Stimulated activated CD8-positive, alpha-beta memory T cell treated with anti-CD3 and anti-CD28 coated beads, Interleukin-15, amount 100 ng/mL, for 1 hour (primary cell): ENCODE results near the gene VEPH1.
A peak's percentile ranks its signal among the peaks of the same experiment; 100 is the strongest.

Experiments used
- DNase-seq: peaks from one replicate; pipeline ENCODE4 v3.0.0-alpha.2; 2020; ENCODE audit warnings: low read depth

VEPH1 gene

DNA sequence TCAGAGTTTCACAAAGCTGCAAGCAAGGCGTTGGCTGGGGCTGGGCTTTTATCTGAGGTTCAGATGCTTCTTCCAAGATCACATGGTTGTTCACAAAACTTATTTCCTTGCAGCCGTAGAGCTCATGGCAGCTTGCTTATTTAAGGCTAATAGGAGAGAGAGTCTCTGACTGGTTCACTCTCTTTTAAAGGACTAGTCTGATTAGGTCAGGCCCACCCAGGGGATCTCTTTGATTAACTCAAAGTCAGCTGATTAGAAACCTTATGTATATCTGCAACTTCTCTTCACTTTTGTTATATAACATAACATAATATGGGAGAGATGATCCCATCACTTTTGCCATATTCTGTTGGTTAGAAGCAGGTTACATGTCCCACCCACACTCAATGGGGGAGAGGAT, 243.4 kb downstream of the VEPH1 start:
- DNase-seq, result no peak

DNA sequence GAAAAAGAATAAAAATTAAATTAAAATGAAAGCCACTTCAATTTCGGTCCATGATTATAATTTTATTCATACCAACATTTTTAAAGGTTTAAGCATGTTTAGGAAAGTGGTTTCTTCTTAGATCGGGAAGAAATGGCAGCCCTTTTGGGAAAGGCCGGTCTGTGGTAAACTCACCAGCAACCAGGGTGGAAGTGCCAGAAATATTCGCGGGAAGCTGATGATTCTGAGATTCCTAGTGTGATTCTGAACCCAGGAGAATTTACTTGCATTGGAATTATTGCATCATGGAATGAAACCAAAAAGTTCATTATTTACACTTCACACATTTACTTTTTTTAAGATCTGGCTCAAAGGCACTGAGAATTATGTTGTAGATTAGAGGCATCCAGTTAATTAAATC, 246.1 kb downstream of the VEPH1 start:
- no peak for DNase-seq

DNA sequence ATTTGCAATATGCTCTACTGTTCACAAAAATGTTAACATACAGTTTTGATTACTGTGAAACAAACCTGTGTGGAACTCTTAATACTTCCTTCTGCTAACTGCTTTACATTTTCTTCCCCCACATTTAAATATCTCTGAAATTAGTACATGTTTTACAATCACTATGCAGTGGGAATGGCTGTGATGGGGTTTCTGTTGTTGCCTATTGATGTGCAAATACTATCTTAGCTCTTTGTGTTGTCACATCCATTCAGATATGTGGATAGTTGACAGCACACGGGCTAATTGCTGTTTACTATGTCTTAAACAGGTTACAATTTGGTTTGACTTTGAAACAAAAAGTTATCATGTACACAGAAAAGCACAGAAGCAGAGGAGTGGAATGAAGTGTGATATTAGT, 247.4 kb downstream of the VEPH1 start:
- DNase-seq, result no peak

DNA sequence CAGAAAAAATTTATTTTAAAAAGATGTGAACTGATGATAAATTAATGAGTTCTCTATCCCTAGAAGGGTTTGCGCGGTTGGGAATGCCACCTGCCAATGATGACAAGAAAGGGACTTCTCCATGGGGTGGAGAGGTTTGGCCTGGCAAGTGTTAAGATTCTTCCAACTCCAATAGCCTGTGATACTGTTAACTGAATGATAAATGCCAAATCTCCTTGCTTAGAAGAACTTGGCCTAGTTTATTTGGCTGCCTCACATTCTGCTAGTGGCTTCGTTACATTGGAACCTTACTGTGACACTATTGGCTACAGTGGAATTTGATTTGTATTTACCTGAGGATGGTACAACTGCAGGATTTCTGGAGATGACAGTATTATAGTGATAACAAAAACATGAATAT, 251.5 kb downstream of the VEPH1 start:
- DNase-seq, result no peak

DNA sequence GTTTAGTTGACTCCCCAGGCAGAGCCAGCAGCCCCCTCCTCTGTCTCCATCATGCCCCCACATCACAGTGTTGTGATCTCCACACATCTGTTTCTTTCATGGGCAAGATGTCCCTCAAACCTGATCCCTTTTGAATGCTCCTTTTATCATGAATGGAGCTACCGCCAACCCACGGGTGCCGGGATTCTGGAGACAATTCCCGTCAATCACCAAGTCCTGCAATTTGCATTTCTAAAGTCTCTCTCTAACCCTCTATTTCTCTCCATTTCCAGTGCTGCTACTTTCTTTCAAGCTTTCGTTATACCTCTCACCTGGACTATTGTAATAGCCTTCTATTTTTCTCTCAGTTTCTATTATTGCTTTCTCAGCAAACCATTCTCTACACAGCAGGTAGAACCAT, 253.6 kb downstream of the VEPH1 start:
- no peak for DNase-seq

DNA sequence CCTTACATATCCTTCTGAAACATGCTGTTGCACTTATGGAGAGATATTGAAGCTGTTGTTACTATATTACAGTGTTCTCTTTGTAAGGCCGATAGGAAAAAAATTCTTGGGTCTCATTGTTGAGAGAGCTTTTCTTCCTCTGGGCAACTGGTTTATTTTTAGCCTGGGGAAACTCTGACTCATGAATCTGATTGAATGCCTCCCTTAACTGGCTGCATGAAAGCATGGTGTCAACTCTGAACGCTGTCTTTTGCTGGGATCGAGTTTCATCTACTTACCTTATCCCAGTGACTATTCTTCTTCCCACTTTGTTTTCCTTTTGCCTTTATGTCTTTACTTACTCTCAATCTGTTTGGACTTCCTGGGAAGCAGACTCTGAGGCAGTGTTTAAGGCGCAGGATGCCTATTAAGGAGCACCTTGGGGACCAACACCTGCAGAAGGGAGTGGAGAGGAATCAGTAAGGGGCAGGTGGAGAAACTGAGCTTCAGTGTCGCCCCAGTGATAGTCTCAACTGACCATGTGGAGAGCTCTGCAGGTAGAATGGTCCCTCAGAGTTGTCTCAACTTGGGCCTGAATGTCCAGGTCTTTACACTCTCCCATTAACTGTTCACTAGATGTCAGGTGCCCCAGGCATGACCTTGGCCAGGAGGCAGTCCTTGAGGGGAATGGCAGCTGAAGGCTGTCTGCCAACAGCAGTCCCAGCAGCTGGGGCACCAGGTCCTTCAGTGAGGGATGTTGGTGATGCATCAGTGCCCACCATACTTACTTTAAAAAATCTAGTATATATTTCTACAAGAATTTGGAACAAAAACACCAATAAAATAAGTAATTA, 254.4 kb downstream of the VEPH1 start:
- no peak for DNase-seq

DNA sequence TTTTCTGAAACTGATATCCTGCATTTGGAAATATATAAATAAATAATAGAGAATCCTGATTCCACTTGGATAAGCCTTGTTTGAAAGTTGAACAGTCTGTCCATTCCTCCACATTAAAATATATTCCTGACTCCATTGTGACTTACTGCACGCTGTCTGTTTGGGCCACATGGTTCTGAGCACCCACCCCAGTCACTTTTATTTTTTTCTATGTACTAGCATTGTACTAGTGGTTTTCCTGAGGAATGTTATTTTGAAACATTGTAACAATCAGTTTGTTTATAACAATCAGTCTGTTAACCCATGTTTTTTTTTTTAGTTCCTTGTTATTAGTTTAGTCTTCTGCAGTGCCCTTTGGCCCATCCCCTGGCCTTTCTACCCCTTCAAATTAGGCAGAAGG, 255.8 kb downstream of the VEPH1 start:
- no peak for DNase-seq

DNA sequence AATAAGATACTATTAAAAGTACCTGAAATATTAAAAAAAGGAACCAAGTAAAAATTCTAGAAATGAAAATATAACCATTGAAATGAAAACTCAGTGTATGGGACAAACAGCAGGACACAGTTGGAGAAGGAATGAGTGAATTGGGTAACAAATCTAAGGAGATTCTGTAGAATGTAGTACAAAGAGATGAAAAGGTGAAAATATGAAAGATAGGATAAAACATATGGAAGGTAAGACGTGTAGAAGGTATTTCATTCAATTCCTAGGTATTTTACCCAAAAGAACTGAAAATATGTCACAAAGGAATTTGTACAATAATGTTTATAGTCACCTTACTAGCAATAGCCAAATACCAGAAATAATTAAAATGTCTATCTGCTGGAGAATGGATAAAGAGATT, 260.4 kb downstream of the VEPH1 start:
- DNase-seq, result no peak

DNA sequence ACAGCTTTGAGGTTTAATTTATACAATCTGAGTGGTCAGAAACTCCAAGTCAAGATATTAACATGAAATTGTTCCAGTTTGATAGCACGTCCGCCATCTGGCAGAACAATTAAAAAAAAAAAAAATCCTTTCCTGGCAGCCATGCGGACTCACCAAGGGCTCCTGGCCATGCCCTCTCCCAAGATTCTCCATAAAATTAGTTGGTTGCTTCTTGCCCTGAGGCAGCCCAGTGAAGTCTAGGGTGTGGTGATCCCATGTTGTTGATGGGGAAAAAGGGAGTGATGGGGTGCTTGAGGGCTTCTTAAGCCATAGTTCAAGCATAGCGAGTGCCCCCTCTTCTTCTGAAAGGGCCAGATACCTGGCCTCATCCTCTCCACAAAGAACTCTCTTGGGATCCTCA, 261.6 kb downstream of the VEPH1 start:
- no peak for DNase-seq

DNA sequence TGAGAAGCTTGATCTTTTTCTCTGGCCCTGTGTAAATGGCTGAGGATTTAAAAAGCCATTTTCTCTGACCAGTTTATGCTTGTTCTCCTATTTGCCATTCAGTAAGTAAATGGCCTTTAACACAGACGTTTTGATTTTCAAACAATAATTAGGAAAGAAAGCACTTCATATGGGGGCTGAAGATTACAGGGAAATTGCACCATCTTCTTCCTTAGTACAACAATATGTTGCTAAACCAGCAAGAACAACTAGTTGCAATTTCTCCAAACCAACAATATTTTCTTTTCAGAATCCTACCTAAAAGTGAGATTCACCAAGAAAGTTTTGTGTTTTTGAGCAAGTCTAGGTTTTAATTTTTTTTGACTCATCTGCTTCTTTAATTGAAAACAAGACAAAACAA, 262.8 kb downstream of the VEPH1 start:
- no peak for DNase-seq

DNA sequence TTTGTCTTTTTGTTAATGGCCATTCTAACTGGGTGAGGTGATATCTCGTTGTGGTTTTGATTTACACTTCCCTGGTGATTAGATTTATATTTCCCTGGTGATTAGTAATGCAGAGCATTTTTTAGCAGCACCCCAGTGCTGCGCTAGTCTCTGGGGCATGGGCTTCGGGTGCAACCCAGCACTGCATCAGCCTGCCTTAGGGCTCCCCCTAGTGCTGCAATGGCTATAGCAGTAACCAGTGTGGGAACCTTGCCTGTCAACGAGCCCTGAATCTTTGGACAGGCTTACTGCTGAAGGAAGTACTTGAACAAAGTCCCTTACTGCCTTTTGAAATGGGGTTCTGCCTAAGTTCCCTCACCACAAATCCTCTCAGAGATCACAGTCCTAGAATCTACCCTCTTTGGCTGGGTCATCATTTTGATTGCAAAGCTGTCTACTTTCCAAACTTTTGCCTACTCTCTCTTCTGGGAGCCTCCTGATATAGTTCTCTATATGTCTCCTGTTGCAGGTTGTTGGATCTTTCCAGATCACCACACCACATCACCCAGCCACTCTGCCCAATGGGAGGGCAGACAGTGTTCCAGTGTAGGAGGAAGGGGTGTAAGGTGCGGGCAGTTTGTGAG, 264.0 kb downstream of the VEPH1 start:
- peak; percentile 60 for DNase-seq

DNA sequence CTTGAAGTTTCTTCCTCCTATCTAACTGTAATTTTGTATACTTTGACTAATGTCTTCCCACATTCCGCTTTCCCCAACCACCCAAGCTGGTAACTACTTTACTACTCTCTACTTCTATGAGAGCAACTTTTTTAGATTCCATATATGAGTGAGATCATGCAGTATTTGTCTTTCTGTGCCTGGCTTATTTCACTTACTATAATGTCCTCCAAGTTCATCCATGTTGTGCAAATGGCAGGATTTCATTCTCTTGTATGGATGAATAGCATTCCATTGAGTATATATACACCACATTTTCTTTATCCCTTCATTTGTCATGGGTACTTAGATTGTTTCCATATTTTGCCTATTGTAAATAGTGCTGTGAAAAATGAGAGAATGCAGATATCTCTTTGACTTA, 264.8 kb downstream of the VEPH1 start:
- no peak for DNase-seq

DNA sequence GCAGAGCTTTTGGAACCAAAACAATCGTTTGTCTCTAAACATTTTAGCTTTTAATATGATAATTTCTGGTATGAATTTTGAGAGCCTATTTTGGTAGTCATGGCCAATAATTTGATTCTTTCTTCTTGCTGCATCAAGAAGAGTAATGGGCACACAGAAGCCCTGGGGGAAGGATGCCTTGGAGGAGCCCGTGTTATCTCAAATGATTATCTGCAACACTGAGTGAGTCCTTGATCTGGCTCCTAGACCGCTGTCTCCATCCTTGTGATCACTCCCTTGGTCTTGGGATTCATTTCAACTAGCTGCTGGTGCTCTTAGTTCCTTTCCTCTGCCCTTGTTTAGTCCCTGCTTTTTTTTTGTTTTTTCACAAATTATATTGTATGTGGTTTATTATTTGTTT, 265.3 kb downstream of the VEPH1 start:
- no peak for DNase-seq

DNA sequence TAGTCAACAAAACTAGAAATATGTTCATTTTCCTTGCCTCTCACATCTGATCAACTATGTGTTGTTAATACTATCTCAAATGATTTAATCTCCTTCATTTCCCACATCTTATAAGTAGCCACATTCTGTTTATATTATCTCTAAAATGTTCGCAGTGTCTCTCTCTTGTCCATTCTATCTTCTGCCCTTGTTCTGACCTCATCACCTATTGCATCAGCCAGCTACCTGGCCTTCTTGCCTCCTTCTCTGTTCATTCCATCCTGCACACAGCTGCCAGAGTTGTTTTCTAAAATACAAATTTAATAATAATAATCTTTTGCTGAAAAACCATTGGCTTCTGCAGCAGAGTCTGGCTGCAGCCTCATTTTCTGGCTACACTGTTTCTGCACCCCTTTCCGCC, 267.9 kb downstream of the VEPH1 start:
- DNase-seq, result no peak

DNA sequence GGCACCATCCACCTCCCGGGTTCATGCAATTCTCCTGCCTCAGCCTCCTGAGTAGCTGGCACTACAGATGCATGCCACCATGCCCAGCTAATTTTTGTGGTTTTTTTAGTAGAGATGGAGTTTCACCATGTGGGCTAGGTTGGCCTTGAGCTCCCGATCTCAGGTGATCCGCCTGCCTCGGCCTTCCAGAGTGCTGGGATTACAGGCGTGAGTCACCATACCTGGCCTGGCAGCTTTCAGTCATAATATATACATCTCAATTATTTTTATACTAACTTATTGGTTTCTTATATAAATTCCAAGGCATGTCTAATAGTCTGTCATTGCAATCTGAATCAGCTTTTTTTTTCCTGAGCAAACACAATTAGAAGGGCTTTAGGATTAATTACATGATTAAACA, 269.3 kb downstream of the VEPH1 start:
- no peak for DNase-seq

DNA sequence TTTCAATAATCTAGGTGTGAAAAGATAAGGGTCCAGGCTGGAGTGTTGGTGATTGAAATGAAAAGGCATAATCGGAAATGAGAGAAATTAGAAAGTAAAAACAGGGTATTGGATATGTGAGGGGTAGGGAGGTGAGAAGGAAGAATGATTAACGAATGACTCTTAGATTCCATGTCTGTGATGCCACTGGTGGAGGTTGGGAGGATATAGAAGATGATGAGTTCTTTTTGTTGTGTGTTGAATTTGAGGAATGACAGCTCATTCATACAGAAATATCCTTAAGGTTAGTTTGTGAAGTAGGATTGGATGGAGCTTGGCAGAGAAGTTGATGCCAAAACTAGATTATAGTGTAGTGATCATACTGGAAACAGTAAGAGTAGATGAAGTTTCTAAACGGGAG, 271.1 kb downstream of the VEPH1 start:
- DNase-seq, result no peak

DNA sequence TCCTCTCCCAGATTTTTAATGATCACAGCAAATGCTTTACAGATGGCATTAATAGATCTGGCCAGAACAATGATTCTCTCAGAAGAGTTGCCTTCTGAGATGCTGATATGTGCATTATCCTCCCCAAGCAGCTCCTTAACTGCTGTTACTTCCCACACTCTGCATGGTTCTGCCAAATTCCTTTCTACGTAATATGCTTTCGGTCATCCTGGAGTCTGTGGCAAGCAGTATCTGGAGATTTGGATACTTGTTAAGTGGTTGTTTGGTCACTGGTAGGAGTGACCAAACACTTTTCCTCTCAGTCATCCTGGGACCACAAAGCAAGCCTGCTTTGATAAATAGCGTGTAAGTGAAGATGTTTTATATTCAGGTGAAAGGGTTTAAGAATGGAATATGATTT, 272.1 kb downstream of the VEPH1 start:
- DNase-seq, result no peak

DNA sequence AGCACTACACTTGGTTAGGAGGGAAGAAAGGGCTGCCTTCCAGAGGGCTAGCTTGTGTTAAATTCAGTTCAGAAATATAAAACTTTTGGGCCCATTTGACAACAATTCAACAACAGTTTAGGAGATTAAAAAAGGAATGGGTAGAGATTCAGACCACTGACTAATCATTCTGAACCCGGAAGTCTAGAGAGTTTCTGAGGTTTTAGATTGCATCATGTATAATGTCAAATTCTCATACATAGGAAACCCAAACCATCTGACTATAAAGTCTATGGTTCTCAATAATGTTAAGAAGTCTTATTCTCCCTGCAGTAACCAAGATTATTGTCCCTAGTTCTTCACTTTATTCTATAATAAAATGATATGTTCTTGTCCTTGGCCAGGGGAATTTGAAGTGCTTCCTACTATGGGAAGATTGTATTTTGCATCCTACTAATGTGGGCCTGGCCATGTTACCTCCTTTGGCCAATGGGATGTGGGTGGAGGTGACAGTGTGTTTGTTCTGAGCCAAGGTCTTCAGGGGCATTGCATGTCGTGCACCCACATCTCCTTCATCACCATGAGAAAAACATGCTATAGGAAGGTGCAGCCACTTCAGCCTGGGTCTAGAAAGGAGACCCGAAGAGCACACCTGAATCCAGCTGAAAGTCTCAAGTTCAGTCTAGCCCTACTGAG, 276.9 kb downstream of the VEPH1 start:
- no peak for DNase-seq

DNA sequence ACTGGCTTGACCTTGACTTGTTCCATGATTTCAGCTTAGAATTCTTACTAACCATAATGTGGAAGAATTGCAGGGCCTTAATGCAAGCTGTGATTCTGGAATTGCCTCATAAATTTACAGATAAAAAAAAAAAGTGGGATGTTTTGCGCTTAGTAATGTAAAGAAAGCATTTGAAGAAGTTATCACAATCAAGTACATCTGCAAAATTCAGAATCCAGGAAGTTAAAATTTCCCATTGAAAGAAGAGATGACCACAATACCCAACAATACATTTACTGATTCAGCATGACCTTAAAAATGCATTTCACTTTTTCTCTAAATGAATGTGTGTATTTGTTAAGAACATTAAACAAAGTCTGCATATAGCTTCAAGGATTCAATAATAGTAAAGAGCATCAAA, 278.2 kb downstream of the VEPH1 start:
- DNase-seq, result no peak

DNA sequence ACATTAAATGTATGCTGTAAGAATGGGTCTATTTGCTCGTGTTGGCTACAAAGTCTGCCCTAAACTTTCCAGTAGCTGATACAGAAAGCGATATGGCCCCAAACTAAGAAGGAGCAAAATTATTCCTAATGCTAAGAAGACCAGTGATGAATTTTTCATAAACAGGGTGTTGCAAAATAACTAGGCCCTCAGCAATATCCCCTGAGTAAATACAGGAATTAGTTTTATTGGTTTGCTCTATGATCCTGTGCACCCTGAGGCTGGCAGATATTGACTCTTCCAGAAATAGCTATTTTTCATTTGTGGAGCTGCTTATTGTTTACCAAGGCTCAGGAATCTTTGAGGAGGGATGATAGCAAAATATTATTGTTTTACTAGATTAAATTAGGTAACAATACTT, 282.3 kb downstream of the VEPH1 start:
- no peak for DNase-seq

DNA sequence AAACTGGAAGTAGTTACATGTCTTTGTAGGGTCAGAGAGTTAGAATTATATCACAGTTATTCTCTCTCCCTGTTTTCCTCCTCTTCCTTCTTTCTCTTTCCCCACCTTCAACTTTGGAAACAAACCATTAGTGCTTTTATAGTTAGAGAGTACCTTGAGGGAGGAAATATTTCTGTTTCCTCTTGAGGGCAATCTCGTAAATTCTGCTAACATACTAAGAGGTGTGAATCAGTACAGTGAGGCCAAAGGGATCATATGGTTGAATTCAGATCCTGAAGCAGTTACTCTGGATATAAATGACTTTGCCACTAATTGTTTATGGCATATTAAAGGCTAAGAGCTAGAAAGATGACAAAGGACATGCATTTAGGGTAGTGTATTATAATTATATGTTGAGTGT, 283.0 kb downstream of the VEPH1 start:
- DNase-seq, result no peak

DNA sequence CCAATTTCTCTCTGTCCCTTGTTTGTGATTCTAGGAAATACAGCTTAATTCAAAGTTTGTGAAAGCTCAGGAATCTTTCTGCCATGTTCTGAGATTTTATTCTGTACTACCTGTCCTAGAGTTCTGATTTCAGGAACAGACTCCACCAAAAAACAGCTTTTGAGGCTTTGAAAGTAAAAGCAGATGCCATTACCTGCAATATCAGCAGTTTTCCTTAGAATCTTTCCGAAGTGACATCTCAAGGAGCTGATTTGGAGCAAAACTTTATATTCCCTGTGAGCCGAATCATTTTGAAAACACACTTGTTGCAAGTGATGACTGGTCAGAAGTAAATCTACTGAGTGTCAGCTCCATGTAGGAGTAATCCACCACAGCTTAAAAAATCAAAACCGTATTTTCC, 284.0 kb downstream of the VEPH1 start:
- no peak for DNase-seq
